Activated T-cell treated with anti-CD3 and anti-CD28 coated beads, Interleukin-2, amount 50 U/mL, for 24 hours (primary cell): ENCODE results near the gene KANSL3.

Experiments
- DNase-seq: peaks from one replicate; pipeline ENCODE4 v3.0.0-alpha.2; 2020
- H3K27ac Mint-ChIP-seq: 2 replicates; pipeline ENCODE4 v1.8.0; 2020; ENCODE audit warnings: mild to moderate bottlenecking, mixed read lengths
- H3K27me3 Mint-ChIP-seq: 2 replicates; pipeline ENCODE4 v1.8.0; 2020; ENCODE audit warnings: mixed read lengths
- H3K36me3 Mint-ChIP-seq: 2 replicates; pipeline ENCODE4 v1.8.0; 2020; ENCODE audit warnings: low read depth, mixed read lengths
- H3K4me1 Mint-ChIP-seq: 2 replicates; pipeline ENCODE4 v1.8.0; 2020; ENCODE audit warnings: low read depth, mixed read lengths
- H3K4me3 Mint-ChIP-seq: 2 replicates; pipeline ENCODE4 v1.8.0; 2020; ENCODE audit warnings: mild to moderate bottlenecking, moderate library complexity, mixed read lengths
- H3K9me3 Mint-ChIP-seq: 2 replicates; pipeline ENCODE4 v1.8.0; 2020; ENCODE audit warnings: mixed read lengths

KANSL3 gene

GRCh38 chr2:96636551-96637171, 1.5 kb downstream of the KANSL3 start:
- Mint-ChIP-seq H3K27me3 (no peaks in the 10 kb centered on the region), H3K4me3 (peak overlapping the region; percentile 95), H3K36me3 (peaks cover 58% of the 10 kb centered on the region), H3K9me3 (no peaks in the 10 kb centered on the region), H3K27ac (peak overlapping the region; percentile 99), H3K4me1 (peaks cover 53% of the 10 kb centered on the region)
- no peak for DNase-seq

GRCh38 chr2:96633641-96634040, 4.5 kb downstream of the KANSL3 start:
- no peak for DNase-seq
- Mint-ChIP-seq H3K27ac (no peak overlapping the region), H3K27me3 (no peaks in the 10 kb centered on the region), H3K36me3 (peaks cover 87% of the 10 kb centered on the region), H3K4me1 (peaks cover 57% of the 10 kb centered on the region), H3K9me3 (no peaks in the 10 kb centered on the region), H3K4me3 (no peak overlapping the region)

DNA sequence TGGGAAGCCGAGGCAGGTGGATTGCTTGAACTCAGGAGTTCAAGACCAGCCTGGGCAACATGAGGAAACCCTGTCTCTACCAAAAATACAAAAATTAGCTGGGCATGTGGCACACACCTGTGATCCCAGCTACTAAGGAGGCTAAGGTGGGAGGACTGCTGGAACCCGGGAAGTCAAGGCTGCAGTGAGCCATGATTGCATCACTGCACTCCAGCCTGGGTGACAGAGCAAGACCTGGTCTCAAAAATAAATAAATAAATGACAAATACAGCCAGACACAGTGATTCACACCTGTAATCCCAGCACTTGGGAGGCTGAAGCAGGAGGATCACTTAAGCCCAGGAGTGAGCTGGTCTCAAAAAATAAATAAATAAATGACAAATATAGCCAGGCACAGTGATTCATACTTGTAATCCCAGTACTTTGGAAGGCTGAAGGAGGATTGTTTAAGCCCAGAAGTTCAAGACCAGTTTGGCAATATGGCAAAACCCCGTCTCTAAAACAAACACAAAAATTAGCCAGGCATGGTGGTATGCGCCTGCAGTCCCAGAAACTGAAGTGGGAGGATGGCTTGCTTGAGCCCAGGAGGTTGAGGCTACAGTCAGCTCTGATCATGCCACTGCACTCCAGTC, 6.2 kb downstream of the KANSL3 start:
- Mint-ChIP-seq H3K4me1 (peaks cover 51% of the 10 kb centered on the region), H3K36me3 (peaks cover 95% of the 10 kb centered on the region), H3K4me3 (no peak overlapping the region), H3K9me3 (no peaks in the 10 kb centered on the region), H3K27me3 (no peaks in the 10 kb centered on the region), H3K27ac (peak overlapping the region; percentile 40)
- DNase-seq, result no peak

- peaks cover 89% of the 10 kb centered on the region for H3K36me3 Mint-ChIP-seq
- H3K9me3 Mint-ChIP-seq, result no peaks in the 10 kb centered on the region
- H3K4me1 Mint-ChIP-seq, result peaks cover 30% of the 10 kb centered on the region
- H3K4me3 Mint-ChIP-seq, result no peak overlapping the region
- no peak for DNase-seq
- H3K27ac Mint-ChIP-seq, result no peak overlapping the region
- H3K27me3 Mint-ChIP-seq, result no peaks in the 10 kb centered on the region
Measured at GRCh38 chr2:96626553-96626942, 11.6 kb downstream of the KANSL3 start.

DNA sequence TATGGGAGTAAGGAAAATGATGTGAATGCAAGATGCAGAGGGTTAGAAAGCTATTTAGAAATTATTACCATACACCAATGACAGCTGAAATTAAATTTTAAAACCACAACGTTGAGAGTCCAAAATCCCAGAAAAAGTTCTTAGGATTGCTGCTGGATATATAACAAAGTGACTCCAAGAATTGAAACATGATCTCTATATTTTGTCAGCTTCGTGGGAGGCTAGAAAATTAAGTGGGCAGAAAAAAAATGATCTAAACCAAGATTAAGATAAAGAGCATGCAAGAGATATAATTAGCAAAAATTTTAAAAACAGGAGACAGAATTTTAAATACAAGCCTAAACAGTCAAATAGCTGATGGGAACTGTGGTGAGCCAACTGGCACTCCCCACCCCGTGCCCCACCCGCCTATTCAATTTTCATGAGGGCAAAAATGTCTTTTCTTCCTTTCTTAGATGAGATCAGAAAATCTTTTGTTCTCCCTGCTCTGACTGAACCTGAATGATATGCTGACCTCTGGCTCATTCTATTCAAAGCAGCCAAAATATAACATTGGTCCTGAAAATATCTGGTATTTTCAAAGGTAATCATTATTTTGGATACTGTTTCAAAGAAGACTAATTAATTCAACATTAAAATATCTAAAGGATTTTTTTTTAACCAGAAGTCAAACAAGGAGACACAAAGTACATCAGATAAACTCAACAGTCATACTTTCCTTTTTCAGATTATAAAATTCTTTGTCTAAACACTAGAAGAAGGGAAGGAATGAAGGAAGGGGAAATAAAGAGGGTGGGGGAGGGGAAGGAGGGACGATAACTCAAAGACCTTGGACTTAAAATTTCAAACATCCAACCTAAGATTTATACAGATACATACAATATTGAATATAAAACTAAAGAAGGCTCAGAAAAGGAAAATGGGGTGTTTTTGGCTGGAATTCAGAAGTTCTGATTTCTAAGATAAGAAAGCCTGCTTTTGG, 12.2 kb downstream of the KANSL3 start:
- Mint-ChIP-seq H3K27ac (no peak overlapping the region), H3K4me1 (peaks cover 23% of the 10 kb centered on the region), H3K9me3 (no peaks in the 10 kb centered on the region), H3K4me3 (no peak overlapping the region), H3K36me3 (peaks cover 88% of the 10 kb centered on the region), H3K27me3 (no peaks in the 10 kb centered on the region)
- no peak for DNase-seq

DNA sequence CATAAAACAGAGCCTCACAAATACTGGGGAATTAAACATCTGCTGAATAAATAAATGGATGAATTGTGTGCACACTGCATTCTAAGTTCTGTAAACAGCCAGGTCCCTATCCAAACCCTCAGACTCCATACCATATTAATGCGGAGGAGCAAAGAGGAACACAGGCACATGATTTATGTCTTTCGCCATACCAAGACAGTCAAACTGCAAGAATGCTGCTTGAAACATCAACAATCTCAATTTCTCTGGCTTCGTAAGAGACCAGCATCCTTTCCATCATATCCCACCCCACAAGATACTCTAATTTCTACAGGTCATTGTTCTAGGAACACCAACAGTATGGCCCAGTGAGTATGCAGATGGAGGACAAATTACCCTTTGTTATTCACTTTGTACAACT, 15.0 kb downstream of the KANSL3 start:
- Mint-ChIP-seq H3K4me3 (no peak overlapping the region), H3K36me3 (peaks cover 85% of the 10 kb centered on the region), H3K9me3 (no peaks in the 10 kb centered on the region), H3K27ac (no peak overlapping the region), H3K4me1 (peaks cover 23% of the 10 kb centered on the region), H3K27me3 (no peaks in the 10 kb centered on the region)
- DNase-seq, result no peak

- Mint-ChIP-seq H3K27ac (no peak overlapping the region), H3K9me3 (no peaks in the 10 kb centered on the region), H3K4me3 (no peak overlapping the region), H3K36me3 (peaks cover 83% of the 10 kb centered on the region), H3K4me1 (peaks cover 24% of the 10 kb centered on the region), H3K27me3 (no peaks in the 10 kb centered on the region)
- no peak for DNase-seq
Measured at GRCh38 chr2:96622544-96622943, 15.6 kb downstream of the KANSL3 start.

- Mint-ChIP-seq H3K27me3 (no peaks in the 10 kb centered on the region), H3K4me3 (no peak overlapping the region), H3K9me3 (no peaks in the 10 kb centered on the region), H3K4me1 (peaks cover 30% of the 10 kb centered on the region), H3K27ac (peak overlapping the region; percentile 19), H3K36me3 (peaks cover 77% of the 10 kb centered on the region)
- DNase-seq, result no peak
Measured at GRCh38 chr2:96618596-96619283, 19.4 kb downstream of the KANSL3 start.

DNA sequence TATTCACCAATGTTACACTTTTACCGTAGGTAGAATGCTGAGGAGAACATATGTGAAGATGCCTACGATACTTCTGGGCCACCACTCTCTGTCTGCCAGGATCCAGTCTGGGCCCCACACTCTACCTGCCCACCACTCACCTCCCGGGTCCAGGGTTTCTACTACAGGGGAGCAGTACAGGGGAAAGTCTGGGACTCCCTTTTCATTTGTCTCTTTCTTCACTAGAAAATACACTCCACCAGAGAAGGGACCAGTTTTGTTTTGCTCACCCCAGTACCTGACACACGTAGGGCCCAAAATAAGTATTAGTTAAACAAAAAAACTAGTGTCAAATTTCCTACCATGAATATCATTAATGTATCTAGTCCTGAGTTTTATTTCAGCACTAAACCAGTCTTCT, 21.1 kb downstream of the KANSL3 start:
- Mint-ChIP-seq H3K36me3 (peaks cover 77% of the 10 kb centered on the region), H3K27me3 (no peaks in the 10 kb centered on the region), H3K27ac (peak overlapping the region; percentile 92), H3K9me3 (no peaks in the 10 kb centered on the region), H3K4me1 (peaks cover 26% of the 10 kb centered on the region), H3K4me3 (peak overlapping the region; percentile 23)
- no peak for DNase-seq

DNA sequence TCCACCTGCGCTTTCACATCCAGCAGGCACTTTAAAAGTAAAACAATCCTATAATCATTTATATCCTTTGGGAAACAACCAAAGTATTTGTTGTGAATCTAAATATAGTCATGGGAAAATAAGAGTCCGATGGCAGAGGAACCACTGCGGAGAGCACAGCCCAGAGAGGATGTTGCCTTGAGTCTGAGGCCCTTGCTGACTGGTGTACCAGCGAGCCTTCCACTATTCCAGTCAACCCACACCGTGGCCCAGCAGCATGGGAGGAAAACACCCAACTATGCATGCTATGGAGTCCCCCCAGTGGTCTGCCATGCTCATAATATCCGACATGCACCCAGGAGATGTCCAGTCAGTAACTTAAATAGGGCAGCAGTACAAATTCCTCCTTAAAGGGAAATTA, 21.6 kb downstream of the KANSL3 start:
- Mint-ChIP-seq H3K27ac (peak overlapping the region; percentile 92), H3K4me3 (no peak overlapping the region), H3K4me1 (peaks cover 26% of the 10 kb centered on the region), H3K36me3 (peaks cover 79% of the 10 kb centered on the region), H3K27me3 (no peaks in the 10 kb centered on the region), H3K9me3 (no peaks in the 10 kb centered on the region)
- DNase-seq, result no peak

- H3K27me3 Mint-ChIP-seq, result no peaks in the 10 kb centered on the region
- no peaks in the 10 kb centered on the region for H3K9me3 Mint-ChIP-seq
- H3K27ac Mint-ChIP-seq, result peak overlapping the region; percentile 92
- peaks cover 26% of the 10 kb centered on the region for H3K4me1 Mint-ChIP-seq
- no peak for DNase-seq
- H3K4me3 Mint-ChIP-seq, result no peak overlapping the region
- H3K36me3 Mint-ChIP-seq, result peaks cover 81% of the 10 kb centered on the region
Measured at GRCh38 chr2:96616128-96616527, 22.0 kb downstream of the KANSL3 start.

DNA sequence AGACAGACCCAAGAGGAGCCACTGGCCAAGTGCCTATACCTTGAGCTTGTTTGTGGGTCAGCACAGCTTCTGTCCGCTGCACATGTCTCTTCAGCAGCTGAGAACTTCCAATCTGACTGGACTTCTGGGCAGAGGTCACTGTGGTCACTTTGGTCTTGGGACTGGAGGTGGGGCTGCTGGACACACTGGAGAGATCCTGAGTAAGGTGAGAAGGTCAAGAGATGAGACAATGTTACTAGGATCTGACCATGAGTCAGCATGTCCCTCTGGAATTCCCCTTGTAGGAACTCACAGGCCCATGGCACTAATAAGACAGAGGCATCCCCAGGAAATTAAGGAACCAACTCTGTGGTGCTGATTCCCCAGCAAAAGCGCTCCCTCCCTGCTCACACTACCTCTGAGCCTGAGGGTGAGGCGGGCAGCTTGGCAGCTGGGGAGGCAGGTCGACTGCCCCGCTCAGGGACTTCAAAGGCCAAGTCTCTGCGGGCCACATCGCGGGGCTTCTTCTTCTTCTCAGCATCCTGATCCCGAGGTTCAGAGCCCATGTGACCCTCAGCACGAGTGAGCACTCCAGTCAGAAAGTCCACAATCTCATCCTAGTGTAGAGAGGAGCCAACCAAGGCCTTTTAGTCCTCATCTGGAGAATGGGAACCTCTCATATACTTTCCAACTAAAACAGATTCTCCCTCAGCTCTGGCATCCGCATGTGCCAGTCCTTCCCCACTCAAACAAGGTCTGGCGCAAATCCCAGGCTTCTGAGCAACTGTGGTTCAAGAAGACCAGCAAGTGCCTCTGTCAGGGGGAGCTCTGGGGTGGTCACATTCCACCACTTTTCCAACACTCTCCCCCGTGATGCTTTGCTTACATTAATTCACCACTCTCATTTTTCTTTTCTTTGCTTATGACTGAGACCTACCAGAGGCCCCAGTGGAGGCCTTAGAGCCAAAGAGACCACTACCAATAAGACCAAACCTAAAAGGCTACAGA, 29.4 kb downstream of the KANSL3 start:
- no peak for DNase-seq
- Mint-ChIP-seq H3K4me1 (no peaks in the 10 kb centered on the region), H3K4me3 (no peak overlapping the region), H3K9me3 (no peaks in the 10 kb centered on the region), H3K27ac (peak overlapping the region; percentile 82), H3K27me3 (no peaks in the 10 kb centered on the region), H3K36me3 (peaks cover 94% of the 10 kb centered on the region)

DNA sequence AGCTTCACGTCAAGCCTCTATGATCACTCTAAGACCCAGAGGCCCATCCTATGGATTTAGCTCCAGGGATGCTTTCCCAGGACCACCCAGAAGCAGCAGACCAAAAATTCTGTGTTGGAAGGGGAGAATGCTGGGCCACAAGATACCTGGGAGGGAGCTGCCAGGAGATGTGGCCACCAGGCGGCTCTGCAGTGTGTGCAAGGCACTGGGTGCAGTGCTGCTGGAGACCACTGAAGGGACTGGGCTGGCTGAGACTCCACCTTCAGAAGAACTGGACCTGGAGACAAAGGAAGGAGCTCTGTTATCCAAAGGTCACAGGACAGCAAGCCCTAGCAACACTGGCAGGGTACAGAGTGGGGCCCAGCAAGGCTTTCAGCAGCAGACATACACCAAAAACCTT, 34.0 kb downstream of the KANSL3 start:
- H3K4me1 Mint-ChIP-seq, result peaks cover 16% of the 10 kb centered on the region
- no peaks in the 10 kb centered on the region for H3K27me3 Mint-ChIP-seq
- H3K36me3 Mint-ChIP-seq, result peaks cover 97% of the 10 kb centered on the region
- DNase-seq, result no peak
- no peak overlapping the region for H3K27ac Mint-ChIP-seq
- no peak overlapping the region for H3K4me3 Mint-ChIP-seq
- H3K9me3 Mint-ChIP-seq, result no peaks in the 10 kb centered on the region
